Breast epithelium (tissue), 3 donors: ENCODE measurements around the gene SERPINE1.

ENCODE experiments used
- CTCF ChIP-seq, 3 donors: fragments of 450-650 bp; IDR thresholded peaks; one replicate each; pipeline ENCODE4 v1.5.1; 2016 to 2017; ENCODE audit warnings: antibody characterized with exemption in 3 of 3, mild to moderate bottlenecking in 3 of 3, moderate library complexity in 3 of 3
- POLR2A ChIP-seq: fragments of 450-650 bp; IDR thresholded peaks from one replicate; pipeline ENCODE4 v1.6.1; 2016; ENCODE audit warnings: antibody characterized with exemption, mild to moderate bottlenecking, moderate library complexity
- POLR2AphosphoS5 ChIP-seq, 3 donors: sonication (generic); formaldehyde crosslinking; IDR thresholded peaks; one replicate each; pipeline ENCODE4 v1.6.1; 2017; ENCODE audit warnings: antibody characterized with exemption in 3 of 3

- TF ChIP-seq CTCF (IDR thresholded peaks at IDR 0.05) (no peak), POLR2AphosphoS5 (IDR thresholded peaks at IDR 0.05) (no peak), POLR2A (no peak)
Observed at GRCh38 chr7:101087334-101088068, 39.4 kb upstream of the SERPINE1 start.
